ENCODE data around the gene TNIK.

- no peak for TF ChIP-seq POLR2A (IDR thresholded peaks at IDR 0.05; ENCODE audit: low read depth, low read length)
- TF ChIP-seq POLR2AphosphoS5 (IDR thresholded peaks at IDR 0.05; ENCODE audit: low read depth, low read length), result no peak
- TF ChIP-seq TAF1 (IDR thresholded peaks at IDR 0.05; ENCODE audit: low read depth, low read length), result no peak
Measured at GRCh38 chr3:171366043-171366442, 94.2 kb downstream of the TNIK start.

All from GM12891 (cell line).